COLO829 (cell line): Measurements from ENCODE around the gene CDIPT.
A peak's percentile ranks its signal among the peaks of the same experiment; 100 is the strongest.
"Not testable (repeated sequence)": the region's sequence is repeated elsewhere in the genome, so short reads cannot be mapped to it uniquely, and the experiment has no call there.

Experiments
- DNase-seq: peaks from one replicate; pipeline ENCODE4 v3.0.0; 2012; ENCODE audit warnings: low spot score

CDIPT gene

DNA sequence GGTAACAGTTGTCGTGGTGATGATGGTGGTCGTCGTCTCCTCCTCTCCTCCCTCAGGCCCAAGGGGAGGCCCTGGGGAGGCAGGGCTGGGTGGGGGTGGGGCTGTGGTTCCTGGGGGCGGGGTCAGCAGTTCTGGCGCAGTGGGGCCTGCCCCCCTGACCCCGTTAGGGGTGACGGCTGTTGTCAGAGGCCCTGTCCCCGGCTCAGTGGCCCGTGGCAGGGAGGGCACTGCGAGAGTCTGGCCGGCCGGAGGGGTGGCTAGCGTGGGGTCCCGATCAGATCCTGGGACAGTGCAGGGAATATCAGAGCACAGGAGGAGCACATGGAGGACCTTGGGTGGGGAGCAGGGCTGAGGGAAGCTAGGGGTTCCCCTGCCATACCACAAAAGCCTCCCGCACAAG, 33.8 kb upstream of the CDIPT start:
- DNase-seq: no peak

DNA sequence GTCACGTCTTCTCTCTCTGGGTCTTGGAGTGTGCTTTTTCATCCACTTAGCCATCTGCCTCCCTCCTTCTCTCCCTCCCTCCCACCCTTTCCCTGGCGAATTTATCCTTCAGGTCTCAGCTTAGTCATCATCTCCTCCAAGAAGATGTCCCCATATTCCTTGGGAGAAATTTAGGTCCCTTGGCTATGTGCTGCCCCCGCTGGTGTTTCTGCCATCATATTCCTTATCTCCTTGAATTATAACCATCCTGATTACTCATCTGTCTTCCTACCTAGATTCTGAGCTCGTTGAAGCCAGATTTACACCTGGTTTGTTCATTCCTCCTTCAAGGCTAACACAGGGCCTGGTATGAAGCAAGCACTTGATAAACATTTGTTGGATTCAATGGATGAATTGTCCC, 31.3 kb upstream of the CDIPT start:
- DNase-seq: no peak

DNA sequence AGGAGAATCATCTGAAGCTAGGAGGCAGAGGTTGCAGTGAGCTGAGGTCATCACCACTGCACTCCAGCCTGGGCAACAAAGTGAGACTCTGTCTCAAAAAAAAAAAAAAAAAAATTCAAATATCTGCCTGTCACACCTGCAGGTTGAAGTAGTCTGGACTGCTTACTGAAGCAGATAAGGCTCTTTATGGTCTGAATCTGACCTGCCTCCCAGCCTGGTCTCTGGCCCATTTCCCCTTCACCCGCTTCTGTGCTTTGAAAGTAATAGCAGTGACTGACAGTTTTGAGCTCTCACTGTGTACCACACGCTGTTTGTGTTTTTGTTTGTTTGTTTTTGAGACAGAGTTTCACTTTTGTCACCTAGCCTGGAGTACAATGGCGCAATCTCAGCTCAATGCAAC, 30.5 kb upstream of the CDIPT start:
- no peak for DNase-seq

DNA sequence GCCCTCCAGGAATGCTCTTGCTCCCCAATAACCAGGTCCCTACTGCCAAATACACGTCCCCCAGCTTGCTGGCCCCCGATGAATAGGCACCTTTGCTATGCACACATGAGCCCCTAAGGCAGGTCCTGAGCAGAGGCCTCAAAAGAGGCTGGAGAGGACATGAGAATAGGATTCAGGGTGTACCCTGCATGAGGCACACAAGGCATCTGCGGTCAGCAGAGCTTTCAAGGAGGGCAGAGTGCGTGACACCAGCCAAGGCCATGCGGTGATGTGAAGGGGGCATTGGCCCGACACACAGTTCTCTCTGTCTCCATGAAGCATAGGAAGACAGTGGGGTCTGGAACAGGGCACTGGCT, 29.4 kb upstream of the CDIPT start:
- DNase-seq: no peak

DNA sequence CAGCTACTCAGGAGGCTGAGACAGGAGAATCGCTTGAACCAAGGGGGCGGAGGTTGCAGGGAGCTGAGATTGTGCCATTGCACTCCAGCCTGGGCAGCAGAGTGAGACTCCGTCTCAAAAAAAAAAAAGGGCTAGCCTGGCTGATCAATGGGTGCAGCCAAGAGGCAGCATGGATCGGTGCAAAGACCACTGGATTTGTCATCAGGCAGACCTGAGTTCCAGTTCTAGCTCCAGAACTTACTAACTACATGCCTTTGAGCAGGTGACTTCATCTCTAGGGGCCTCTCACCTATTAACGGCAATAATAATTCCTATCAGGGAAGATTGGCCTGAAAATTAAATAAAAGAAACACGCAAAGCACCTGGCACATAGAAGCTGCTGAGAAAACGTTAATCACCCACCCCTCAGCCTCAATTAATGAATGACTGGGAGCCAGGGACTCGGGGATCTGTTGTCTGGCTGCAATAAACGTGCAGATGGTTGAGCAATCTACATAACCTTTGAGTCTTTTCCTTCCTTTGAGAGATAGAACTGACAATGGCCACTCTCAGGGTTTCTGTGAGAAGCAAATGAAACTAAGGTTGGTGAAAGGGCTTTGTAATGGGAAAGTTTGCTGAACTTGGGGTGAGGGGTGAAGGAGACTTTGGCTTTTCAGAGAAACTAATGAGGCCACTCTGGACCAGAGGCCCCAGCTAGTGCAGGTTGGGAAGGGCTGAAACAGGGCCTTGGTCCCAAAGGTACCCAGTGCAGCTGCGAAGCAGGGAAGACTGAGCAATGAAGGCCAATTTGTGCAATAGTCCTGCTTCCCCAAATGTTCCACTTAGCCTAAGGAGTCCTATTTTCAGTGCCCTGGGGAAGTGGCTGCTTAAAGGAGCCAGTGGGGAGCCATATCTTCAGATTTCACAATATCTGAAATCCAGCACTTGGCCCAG, 28.8 kb upstream of the CDIPT start:
- DNase-seq: no peak

DNA sequence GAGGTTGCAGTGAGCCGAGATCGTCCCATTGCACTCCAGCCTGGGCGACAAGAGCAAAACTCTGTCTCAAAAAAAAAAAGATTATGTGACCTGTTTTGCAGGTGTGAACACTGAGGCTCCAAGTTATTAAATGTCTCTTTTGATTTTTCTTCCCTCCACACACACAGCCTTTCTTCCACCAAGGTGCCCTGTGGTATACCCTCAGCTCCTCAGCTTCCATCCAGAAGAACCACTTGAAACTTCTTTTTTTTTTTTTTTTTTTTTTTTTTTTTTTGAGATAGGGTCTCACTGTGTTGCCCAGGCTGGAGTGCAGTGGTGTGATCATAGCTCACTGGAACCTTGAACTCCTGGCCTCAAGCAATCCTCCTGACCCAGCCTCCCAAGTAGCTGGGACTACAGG, 26.3 kb upstream of the CDIPT start:
- not testable (repeated sequence) for DNase-seq

DNA sequence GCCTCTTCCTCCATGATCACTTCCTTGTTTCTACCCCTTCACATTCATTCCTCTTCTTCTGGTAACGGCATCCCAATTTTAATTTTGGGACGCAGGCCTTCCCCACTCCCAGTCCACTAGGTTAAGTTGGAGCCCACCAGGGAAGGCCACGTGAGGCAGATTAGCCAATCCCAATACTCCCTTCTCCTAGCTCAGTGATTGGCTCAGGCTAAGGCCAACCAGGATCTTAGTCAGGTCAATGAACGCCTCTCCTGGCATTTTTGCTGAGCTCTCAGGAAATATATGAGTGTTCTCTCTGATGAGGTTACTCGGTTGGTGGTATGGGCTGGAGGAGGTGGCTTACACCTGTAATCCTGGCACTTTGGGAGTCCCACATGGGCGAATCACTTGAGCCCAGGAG, 21.0 kb upstream of the CDIPT start:
- no peak for DNase-seq

DNA sequence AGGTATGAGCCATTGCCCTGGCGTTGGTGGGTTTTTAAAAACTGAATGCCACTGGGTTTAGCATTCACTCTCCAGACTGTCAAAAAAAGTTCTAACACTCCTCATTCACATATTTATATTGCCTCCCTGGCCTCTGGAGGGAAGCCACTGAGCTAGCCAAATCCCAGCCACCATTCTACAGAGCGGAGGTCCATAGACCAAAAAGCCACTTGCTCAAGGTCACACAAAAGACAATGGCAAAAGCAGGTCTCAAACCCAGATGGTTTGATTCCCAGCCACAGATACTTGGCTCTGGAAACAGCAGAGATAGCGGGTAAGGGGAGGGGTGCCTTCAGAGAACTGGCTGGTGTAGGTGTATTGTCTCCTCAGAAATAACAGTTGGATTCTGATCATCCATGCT, 18.0 kb upstream of the CDIPT start:
- DNase-seq: no peak

DNA sequence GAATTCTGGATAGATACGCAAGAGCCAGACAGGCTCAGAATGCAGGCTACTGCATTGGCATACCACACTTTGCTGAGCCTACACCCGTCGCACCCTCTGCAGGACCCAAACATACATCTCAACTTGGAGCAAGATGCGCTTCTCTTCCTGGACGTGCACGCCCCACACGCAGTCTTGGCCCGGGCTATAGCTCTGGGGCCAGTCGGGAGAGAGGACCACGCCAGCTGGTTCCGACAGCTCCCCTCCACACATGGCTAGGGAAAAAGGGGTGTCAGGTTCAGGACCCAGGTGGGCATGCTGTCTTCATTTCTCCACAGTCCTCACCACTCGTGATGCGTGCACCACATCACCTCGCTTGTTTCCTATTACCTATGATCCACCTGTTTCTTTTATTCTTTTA, 15.1 kb upstream of the CDIPT start:
- no peak for DNase-seq

DNA sequence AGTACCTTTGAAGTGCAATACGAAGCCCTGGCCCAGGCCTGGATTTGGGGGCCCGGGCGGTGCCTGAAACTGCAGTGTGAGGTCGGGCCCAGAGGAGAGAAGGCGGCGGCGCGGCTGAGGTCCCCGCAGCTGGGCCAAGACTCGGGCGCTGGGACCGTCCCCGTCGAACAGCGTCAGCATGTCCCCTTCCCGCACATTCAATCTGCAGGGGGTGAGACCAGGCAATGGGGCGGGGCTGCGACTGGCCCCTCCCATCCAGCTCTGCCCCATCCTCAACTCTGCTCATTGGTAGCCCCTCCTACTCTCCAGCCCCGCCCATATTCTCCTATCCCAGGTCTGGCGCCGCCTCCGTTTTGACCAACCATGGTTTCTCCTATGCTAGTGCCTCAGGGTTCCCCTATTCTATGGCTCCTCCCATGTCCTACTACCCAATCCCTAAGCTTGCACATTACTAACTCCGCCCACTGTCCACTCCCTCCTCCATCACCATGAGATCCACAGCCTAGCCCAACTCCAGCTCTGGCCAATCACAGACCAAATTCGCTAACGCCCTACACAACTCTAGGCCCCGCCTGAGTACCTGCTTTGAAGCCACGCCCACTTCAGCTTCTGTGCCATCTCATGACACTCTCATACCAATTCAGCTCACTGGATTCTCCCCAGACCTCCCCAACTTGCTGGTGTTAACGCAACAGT, 14.4 kb upstream of the CDIPT start:
- peak; percentile 35 for DNase-seq

DNA sequence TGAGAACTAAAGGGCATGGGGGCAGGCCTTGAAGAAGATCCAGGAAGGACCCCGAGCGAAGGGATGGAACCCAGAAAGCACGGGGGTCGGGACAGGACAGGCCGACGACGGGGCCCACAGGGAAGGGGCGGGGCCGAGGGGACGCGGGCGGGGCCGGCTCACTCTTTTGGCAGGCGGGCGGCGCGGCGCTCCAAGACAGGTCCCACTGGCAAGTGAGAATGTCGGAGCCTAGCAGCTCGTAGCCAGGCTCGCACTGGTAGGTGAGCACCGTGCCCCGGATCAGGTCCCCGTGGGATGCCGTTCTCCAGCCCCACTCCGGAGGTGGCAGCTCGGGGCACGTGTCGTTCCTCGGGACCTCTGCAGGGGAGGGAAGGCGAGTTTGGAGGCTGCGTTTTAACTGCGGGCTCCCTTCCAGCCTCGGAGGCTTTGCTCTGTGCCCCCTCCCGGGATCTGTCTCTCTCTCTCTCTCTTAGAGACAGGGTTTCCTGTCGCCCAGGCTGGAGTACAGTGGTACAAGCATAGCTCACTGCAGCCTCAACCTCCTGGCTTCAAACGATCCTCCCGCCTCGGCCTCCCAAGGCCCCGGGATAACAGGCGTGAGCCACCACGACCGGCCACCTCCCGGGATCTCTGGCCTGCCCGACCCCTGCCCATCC, 13.7 kb upstream of the CDIPT start:
- DNase-seq: no peak

DNA sequence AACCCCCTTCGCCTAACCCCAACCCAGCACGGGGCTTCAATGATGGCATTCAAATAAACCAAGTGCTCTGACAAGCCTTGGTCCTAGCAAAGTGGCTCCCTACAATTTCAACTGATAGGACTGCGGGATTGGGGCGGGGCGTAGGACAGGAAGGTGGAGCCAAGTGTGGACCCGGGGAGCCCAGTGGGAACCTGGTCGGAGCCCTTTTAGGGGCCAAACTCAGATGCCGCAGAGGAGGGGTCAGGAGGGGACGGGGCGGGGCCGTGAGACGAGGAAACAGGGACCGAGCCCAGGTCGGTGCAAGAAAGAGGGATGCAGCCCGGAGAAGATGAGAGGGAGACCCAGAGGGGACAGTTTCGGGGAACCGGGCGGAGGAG, 13.2 kb upstream of the CDIPT start:
- no peak for DNase-seq

DNA sequence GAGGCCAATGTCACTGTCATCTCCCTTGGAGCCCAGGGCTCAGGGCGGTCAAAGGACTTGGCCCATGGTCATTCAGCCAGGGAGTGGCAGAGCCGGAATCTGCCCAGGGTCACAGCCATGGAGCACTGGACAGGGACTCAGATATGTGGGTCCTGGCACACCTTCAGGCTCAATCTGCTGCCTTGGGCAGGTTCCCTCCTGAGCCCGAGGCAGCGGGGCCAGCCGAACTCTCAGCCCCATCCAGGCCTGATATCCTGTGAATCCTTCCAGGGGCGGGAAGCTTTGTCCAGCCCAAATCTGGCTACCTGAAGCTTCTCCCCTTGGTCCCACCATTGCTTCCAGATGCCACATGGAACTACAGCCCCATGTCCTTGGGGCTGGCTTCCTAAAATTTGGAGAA, 12.2 kb upstream of the CDIPT start:
- no peak for DNase-seq

DNA sequence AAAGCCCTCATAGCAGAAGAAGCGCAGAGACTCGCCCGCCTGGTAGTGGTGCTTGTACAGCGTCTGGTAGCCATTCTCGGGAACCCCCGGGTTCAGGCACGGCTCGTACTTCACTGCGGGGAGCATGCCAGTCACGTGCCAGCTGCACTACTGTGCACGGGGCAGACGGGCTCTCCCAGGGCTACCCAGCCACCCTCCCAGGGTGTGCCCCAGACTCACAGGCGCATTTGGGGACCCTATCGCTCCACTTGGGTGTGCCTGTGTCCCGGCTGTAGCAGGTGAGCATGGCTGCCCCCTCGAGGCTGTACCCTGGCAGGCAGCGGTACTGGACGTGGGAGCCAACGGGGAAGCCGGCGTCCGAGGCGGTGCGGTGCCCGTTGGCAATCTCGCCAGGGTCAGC, 10.3 kb upstream of the CDIPT start:
- no peak for DNase-seq

DNA sequence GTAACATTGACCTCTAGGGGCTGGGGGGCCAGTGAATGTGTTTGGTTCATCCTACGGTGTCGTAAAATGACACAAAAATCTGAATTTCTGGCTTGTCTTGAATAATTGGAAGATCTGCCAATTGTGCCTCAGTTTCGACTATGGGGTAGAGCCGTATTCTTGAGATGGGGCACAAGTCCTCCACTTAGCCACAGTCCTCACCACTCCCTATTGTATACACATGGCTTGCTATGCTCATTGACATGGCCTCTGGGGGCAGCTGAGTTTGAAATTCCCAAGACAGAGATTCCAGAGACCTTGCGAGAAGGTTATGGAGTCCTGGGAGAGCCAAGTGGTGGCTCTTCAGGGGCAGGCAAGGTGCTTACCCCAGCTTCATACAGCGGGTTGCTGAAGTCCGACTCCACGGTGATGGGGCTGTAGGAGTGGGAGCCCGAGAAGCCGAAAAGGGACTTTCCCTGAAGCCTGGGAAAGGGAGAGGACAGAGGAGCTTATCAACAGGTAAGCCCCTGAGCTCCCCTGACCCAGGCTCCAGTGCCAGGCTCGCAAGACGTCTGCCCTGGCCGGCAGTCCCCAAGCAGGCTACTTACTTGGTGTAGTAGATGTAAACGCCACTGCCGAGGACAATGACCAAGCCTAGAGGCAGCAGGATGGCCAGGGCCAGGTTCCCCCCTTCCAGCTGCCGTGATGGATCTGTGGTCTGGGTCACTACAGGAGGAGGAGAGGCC, 9.0 kb upstream of the CDIPT start:
- no peak for DNase-seq

DNA sequence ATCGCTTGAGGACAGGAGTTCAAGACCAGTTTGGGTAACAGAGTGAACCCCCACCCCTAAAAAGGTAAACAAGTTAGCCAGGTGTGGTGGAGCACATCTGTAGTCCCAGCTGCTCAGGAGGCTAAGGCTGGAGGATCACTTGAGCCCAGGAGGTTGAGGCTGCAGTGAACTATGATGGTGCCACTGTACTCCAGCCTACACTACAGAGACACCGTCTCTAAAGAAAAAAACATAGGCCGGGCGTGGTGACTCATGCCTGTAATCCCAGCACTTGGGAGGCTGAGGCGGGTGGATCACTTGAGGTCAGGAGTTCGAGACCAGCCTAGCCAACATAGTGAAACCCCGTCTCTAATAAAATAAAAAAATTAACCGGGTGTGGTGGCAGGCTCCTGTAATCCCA, 6.0 kb upstream of the CDIPT start:
- DNase-seq: not testable (repeated sequence)

DNA sequence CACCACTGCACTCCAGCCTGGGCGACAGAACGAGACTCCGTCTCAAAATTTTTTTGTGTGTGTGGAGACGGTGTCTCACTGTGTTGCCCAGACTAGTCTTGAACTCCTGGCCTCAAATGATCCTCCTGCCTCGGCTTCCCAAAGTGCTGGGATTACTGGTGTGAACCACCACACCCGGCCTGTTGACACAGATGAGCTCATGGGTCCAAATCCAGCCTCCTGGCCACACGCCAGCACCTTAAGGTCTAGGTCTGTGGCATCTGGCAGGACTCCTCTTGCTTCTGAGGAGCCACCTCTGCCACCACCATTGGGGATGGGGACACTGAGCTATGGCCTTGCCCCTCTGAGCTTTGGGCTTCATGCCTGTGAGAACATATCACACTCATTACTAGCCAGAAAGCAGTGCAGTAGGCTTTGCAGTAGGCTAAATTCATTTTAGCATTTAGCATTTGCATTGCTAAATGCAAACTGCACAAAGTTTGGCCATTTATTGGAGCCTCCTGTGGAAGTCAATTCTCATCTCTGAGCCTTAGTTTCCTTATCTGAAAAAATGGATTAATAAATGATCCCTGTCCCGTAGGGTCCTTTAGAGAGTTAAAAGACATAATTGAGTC, 5.5 kb upstream of the CDIPT start:
- DNase-seq: no peak

DNA sequence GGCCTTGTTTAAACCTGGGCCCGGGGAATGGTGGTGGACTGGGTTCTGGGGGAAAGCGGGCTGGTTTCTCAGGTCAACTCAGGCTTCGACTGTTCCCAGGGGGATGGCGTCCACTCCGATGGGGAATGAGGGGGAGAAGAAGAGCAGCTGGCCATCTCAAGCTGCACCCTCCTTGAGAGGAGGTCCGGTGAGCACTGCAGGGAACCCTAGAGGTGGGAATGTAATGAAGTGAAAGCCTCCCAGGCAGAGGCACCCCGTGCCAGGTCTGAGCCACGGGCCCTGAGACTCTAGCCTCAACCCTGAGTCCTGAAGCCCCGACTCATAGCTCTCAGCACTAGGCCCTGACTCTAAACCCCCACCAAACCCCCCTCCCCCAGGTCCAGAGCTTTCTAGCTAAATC, 1.2 kb upstream of the CDIPT start:
- no peak for DNase-seq

DNA sequence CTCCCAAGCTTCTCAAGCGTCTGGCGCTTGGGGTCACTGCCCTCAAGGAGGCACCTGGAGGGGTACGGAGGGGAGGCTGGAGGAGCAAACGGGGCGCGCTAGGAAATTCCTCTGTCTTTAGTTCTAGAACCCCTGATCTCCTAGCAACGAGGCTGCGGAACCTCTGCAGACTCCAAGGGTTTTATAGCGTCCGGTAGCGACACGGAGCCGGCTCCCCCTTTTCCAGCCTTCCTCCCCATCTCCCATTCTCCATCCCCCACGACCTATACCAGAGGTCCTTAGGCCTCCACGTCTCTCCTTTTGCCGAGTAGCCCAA, 601 bp upstream of the CDIPT start:
- no peak for DNase-seq

DNA sequence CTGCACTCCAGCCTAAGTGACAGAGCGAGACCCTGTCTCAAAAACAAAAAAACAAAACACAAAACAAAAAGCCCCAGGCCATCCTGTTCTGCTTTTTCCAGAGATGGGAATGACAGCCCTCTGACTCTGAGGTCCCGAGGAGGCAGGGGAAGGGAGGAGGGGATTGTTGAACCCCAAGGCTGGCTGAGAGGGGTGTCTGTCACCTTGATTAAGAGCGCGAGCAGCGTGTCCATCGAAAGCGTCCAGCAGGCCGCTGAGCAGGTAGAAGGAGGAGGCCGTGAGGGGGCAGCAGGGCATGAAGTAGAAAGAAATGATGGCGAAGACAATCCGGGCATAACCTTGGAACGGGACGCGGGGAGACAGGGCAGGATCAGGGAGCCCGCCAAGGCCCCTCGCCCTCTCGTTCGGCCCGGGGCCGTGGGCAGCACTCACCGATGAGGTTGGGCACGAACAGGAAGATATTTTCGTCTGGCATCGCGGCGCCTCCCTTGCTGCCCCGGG, 593 bp downstream of the CDIPT start:
- DNase-seq: no peak

DNA sequence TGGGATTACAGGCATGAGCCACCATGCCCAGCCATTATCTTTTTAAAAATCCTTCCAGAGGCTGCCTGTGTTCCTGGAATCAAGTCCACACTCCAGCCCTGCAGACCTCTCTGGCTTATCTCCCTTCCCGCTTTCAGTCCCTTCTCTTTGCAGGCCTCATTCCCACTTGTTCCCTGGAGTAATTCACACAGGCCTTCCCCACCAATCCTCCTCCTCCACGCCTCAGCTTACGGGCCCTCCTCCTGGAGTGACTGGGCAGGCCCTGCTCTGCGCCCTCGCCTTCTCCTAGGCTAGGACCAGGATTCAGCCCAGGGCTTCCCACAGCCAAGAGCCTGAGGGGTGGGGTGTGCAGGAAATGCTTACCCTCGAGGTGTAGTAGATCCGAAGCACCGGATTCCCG, 2.8 kb downstream of the CDIPT start:
- no peak for DNase-seq

DNA sequence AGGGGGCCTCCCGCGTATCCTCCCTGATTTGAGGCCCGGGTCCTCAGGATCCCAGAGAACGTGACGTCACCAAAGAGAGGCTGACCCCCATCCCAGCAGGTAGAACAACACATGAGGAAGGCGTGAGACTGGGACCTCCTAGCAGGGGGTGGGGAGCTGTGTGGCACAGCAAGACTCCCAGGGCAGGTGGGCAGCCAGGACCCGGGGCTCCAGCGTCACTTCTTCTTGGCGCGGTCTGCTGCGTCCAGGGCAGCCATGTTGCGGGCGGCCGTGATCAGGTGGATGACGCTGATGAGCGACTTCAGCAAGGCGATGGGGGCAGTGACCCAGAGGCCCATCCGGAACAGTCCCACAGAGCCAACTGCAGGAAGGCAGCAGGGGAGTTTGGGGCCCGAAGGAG, 4.1 kb downstream of the CDIPT start:
- DNase-seq: no peak
